Nucleus accumbens (tissue), 56 donors: ENCODE measurements around the gene DDX11.
"Not testable (repeated sequence)": the region's sequence is repeated elsewhere in the genome, so short reads cannot be mapped to it uniquely, and the experiment has no call there.

Experiments used
- DNase-seq, 56 donors: peaks; one replicate each; lab custom pipeline; 2025; lab: John Stamatoyannopoulos, UW

DDX11 gene

GRCh38 chr12:31096251-31097065 is 22.8 kb downstream of the DDX11 start:
- not testable (repeated sequence) for DNase-seq

DNA sequence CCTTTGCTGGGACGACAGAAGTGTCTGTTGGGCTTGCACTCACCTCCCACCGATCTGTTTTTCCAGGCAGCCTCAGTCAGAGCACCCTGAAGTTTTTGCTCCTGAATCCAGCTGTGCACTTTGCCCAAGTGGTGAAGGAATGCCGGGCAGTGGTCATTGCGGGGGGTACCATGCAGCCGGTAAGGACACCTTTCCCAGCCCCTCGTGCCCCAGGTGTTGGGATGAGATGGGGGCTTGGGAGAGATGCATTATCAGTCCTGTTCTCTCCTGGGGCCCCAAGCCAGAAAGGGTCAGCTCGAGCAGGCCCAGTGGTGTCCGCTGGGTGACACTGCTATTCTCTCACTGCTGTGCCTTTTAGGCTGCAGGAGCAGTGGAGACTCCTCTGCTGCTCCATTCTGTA is 24.2 kb downstream of the DDX11 start:
- DNase-seq = not testable (repeated sequence)

DNA sequence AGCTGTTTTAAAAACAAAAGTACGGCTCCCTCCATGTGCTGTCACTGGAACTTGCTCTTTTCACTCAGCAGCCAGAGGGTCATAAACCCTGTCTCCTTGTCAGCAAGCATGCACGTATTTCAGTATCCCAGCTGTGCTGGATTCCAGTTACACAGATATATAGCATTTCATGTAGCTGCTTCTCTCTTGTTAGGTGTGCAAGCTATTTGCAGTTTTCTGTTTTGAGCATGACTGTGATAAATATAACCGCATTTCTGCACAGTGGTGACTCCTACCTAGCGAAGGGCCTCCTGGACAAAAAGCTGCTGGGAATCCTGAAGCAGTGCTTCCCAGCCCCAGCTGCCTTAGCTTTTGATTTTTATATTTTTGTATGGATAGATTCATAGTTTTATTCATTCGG is 24.7 kb downstream of the DDX11 start:
- not testable (repeated sequence) for DNase-seq

DNA sequence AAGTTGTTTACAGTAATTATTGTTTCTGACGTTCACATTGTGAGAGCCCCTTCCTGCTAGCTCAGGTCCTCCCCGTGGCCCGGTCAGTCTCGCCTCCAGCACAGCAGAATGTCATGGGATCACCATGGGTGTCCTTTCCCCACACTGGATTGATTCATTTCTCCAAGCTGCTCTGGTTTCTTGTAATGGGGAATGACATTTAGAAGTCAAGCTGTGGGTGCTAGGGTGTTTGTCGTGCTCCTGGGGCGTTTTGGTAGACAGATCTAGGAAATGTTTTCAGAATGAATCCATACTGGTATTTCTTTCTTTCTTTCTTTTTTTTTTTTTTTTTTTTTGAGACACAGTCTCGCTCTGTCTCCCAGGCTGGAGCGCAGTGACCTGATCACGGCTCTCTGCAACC is 25.1 kb downstream of the DDX11 start:
- not testable (repeated sequence) for DNase-seq

- DNase-seq = not testable (repeated sequence)
Measured at GRCh38 chr12:31099434-31099833, 25.8 kb downstream of the DDX11 start.

DNA sequence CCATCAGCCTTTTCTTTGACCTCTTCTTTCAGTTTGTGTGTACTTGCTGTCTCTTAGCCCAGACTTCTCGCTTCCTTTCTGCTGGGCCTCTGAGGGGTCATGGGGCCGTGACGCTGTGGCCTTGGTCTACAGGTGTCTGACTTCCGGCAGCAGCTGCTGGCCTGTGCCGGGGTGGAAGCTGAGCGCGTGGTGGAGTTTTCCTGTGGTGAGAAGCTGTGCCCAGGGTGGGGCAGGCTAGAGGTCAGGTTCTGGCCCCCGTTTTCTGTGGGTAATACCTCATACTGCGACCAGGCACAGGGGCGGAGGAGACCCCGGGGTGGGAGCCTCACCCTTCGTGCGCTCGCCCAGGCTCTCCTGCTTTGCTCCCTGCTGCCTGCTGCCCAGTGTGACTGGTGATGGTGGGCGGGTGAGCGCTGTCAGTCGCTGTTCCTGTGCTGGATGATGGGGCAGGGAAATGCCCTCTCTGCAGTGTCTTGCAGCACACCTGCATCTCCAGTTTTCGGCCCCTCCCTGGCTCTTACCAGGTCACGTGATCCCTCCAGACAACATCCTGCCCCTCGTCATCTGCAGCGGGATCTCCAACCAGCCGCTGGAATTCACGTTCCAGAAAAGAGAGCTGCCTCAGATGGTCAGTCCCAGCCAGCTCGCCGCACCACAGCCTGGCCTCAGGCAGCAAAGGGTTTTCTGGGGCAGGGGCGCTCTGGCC is 27.0 kb downstream of the DDX11 start:
- DNase-seq = not testable (repeated sequence)

DNA sequence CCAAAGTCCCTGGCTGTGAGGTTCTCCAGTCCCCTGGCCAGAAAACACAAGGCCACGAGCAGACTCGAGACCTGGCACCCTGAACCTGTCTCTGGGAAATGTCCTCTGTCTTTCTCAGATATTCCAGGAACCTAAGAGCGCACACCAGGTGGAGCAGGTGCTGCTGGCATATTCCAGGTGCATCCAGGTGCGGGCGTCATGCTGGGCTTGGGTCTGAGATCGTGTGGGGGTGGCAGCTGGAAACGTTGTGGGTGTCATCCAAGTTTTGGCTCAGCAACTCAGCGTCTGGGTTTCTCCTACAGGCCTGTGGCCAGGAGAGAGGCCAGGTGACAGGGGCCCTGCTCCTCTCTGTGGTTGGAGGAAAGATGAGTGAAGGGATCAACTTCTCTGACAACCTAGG is 28.5 kb downstream of the DDX11 start:
- DNase-seq = not testable (repeated sequence)

DNA sequence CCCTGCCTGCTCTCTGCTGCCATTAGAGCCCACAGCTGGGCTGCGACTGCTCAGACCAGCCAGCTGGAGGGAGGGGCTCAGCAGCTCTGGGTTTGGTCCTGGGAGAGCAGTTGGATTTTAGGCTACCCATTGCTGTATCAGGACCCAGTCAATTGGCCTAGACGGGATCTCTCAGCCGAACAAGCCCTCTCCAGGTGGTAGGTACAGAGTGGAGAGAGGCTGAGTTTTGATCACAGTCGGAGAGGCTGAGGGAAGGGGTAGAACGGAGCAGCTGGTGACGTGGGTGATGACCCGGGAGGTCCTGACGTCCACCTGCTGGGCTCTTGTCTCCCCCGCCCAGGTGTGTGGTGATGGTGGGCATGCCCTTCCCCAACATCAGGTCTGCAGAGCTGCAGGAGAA is 28.9 kb downstream of the DDX11 start:
- not testable (repeated sequence) for DNase-seq

- DNase-seq = not testable (repeated sequence)
Measured at GRCh38 chr12:31103561-31103975, 29.9 kb downstream of the DDX11 start.

GRCh38 chr12:31104220-31104619 is 30.6 kb downstream of the DDX11 start:
- not testable (repeated sequence) for DNase-seq

- not testable (repeated sequence) for DNase-seq
Measured at GRCh38 chr12:31104773-31105172, 31.1 kb downstream of the DDX11 start.

DNA sequence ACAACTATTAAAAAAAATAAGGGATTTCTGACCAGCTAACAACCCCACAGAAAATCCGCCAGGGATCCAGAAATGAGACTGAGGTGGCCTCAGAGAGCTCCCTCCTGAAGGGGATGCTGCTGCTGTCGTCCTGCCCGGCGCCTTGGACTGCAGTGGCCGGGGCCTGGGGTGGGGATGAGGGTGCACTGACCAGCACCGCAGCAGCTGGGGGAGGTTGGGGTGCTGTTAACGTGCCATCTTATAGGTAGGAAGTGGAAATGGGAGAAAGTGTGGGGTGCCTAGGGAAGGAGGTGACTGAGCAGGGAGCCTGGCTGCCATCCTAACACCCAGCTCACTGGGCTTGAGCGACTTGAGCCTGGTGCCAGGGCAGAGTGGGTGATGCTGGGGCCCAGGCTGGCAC is 32.0 kb downstream of the DDX11 start:
- no peak for DNase-seq

DNA sequence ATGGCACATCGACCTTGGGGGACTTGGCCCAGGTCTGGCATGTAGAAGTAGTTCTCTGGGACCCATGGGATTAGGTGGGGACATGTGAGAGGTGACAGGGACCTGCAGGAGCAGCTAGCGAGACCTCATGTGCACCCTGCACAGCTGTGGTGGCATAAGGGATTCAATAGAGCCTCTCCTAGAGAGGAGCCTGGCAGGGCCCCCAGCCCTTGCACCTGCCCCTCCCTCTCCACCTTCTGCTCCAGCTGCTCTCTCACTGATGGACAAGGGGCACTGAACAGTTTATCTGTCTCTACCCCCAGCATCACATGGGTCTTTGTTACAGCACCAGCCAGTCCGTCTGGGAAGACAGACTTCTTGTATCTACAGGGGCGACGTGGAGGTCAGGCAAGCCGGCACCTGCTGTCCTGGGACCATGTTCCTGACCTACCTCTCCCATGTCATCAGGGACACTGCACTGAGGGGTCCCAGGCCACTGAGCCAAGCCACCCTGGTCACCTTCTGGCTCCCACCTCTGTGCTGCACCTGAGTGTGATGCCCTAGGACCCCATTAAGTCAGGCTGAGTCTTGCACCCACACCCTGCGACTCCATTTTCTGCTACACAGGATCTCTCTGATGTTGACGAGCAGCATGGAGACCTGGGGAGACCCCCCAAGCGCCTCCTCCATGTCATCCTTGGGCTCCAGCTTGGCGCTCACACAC is 32.6 kb downstream of the DDX11 start:
- no peak for DNase-seq

- DNase-seq = not testable (repeated sequence)
Measured at GRCh38 chr12:31109773-31110172, 36.1 kb downstream of the DDX11 start.

DNA sequence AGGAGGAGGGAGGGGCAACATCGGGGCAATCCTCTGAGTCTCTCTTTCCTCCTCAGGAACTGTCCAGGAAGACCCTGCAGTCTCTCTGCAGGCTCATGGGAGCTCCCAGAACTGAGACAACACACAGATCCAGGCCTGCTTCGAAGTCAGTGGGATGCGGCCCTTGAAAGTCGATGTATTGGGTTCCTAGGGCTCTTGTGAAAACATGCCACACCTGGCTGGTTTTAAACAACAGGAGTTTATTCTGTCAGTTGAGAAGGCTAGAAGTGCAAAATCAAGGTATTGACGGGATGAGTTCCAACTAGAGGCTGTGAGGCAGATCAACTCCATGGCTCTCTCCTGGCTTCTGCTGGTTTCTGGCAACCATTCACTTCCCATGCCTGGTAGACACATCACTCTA is 36.6 kb downstream of the DDX11 start:
- not testable (repeated sequence) for DNase-seq

DNA sequence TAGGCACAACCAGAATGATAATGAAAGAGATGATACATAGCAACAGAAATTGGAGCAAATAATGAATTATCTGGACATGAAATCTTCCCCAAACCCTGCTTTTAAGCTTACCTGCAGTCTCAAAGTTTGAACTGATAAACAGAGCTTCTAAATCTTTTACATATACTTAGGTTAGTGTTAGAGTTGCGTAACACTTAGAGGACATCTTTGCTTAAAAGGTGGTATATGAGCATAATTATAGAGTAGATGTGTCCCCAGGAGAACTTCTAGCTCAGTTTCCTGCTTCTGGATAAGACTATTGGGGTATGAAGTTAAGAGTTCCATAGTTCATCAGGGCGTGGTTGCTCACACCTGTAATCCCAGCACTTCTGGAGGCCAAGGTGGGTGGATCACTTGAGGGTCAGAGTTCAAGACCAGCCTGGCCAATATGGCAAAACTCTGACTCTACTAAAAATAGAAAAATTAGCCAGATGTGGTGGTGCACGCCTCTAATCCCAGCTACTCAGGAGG is 41.5 kb downstream of the DDX11 start:
- DNase-seq = not testable (repeated sequence)

DNA sequence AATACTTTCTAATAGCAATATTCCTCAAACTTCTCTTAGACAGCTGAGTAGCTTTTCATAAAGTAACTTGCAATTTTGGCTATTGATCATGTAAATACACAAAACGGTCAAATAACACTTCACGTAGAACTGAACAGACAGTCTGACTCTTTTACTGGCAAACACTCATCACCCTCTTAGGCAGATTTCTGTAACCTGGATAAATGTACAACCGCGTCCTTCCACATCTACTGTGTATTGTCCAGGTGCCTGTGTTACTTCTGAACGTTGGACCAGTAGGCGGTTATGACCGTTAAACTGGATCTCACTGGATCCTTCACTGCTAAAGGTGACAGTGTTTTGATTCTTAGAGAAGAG is 43.2 kb downstream of the DDX11 start:
- DNase-seq = not testable (repeated sequence)

DNA sequence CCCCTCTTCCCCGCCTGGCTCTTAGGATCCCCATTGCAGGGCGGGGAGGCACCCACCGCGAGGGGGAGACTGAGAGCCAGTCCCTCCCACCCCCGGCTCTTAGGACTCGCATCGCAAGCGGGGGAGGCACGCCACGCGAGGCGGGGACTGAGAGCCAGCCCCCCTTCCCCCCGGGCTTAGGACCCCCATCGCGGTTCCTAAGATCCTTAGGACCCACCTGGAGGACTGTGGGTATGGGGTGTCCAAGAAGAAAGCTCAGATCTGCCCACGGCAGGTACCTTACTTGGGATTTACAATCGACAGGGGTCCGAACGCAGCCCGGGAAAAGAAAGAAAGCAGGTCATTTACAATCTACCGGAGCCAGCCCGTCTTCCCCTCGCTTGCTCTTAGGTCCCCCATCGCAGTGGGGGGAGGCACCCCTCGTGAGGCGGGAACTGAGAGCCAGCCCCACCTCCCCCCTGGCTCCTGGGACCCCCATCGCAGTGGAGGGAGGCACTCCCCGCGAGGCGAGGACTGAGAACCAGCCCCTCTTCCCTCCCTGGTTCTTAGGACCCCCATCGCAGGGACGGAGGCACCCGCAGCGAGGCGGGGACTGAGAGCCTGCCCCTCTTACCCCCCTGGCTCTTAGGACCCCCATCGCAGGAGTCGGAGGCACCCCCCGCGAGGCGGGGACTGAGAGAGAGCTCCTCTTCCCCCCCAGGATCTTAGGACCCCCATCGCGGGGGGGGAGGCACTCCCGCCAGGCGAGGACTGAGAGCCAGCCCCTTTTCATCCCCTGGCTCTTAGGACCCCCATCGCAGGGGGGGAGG is 43.7 kb downstream of the DDX11 start:
- peak in 3 of 56 donors; percentile 16 to 54 (median 38) for DNase-seq

DNA sequence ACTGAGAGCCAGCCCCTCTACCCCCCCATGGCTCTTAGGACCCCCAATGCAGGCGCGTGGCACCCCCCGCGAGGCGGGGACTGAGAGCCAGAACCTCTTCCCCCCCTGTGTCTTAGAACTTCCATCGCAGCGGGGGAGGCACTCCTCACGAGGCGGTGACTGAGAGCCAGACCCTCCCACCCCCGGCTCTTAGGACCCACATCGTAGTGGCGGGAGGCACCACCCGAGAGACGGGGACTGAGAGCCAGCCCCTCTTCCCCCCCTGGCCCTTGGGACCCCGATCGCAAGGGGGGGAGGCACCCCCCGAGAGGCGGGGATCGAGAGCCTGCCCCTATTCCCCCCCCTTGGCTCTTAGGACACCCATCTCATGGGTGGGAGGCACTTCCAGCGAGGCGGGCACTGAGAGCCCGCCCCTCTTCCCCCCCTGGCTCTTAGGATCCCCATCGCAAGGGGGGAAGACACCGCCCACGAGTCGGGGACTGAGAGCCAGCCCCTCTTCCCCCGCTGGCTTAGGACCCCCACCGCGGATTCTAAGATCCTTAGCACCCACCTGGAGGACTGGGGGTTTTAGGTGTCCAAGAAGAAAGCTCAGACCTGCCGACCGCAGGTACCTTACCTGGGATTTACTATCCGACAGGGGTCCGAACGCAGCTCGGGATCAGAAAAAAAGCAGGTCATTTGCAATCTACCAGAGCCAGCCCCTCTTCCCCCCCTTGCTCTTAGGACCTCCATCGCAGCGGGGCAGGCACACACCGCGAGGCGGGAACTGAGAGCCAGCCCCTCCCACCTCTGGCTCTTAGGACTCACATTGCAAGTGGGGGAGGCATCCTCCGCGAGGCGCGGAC is 44.9 kb downstream of the DDX11 start:
- peak in 1 of 56 donors; percentile 14 for DNase-seq
